Right lobe of liver (tissue), 4 donors: ENCODE measurements around the gene ADGRV1.

Experiments used
- POLR2A ChIP-seq: fragments of 450-650 bp; IDR thresholded peaks from one replicate; pipeline ENCODE4 v1.6.1; 2017; ENCODE audit warnings: antibody characterized with exemption, mild to moderate bottlenecking
- TF ChIP-seq, protein P1 (sequence below), 4 donors: fragments of 200-600 bp in 3 of 4; fragments of 450-650 bp in 1 of 4; IDR thresholded peaks; one replicate each; pipeline versions ENCODE4 v1.5.1 to v1.8.0; 2016 to 2022; ENCODE audit warnings: antibody characterized with exemption in 4 of 4, mild to moderate bottlenecking in 2 of 4
- donor health status: DM: no; HTN: no; CAD: no.
- donor health status: DM: no; HTN: no; CAD: no.
- donor health status: DM: no; HTN: yes; CAD: no.

GRCh38 chr5:90637731-90638130 is 79.1 kb downstream of the ADGRV1 start:
- TF ChIP-seq, protein P1, sequence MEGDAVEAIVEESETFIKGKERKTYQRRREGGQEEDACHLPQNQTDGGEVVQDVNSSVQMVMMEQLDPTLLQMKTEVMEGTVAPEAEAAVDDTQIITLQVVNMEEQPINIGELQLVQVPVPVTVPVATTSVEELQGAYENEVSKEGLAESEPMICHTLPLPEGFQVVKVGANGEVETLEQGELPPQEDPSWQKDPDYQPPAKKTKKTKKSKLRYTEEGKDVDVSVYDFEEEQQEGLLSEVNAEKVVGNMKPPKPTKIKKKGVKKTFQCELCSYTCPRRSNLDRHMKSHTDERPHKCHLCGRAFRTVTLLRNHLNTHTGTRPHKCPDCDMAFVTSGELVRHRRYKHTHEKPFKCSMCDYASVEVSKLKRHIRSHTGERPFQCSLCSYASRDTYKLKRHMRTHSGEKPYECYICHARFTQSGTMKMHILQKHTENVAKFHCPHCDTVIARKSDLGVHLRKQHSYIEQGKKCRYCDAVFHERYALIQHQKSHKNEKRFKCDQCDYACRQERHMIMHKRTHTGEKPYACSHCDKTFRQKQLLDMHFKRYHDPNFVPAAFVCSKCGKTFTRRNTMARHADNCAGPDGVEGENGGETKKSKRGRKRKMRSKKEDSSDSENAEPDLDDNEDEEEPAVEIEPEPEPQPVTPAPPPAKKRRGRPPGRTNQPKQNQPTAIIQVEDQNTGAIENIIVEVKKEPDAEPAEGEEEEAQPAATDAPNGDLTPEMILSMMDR (IDR thresholded peaks at IDR 0.05), result no peak
- TF ChIP-seq POLR2A, result no peak
